ENCODE results near the gene TBC1D22A. TPM values are rescaled to one million over a fixed set of nuclear protein-coding genes. Genes with fewer than 3 reads are reported as not detected.

TBC1D22A gene
- total and polyA plus RNA-seq, 4 donors = 4.1 to 12.4 (median 8.4) TPM

DNA sequence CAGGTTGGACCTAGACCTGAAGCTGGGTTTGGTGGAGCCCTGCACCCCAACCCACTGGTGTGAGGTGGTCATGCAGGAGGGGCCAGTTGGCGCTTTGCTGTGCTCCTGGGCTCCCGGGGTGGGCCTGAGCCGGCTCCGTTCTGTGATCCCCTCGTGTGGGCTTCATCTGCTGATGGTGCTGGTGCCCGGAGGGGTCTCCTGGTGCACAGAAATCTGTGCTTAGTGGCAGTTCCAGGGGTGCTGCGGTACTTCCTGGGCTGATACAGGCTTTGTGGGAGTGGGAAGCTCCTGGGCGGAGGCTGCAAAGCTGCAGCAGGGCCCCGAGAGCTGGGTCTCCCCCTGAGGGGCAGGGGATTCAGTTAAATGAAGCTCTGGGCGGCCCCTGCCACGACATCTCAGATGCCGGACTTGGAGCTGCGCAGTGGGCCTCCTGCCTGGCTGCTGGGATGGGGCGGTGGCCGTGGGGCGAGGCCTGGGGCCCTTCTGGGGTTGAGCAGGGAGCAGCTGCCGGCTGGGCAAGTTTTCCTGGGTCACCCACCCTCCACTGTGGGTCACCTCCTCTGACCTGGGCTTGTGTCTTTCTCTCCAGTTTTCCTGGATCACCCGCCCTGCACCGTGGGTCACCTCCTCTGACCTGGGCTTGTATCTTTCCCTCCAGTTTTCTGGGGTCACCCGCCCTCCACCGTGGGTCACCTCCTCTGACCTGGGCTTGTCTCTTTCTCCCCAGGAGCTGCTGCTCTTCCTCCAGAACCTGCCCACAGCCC, 410.5 kb downstream of the TBC1D22A start:
- H3K27me3 ChIP-seq (ENCODE audit: control insufficient read depth in 4 of 4, insufficient read depth in 4 of 4, low read length in 3 of 4) = no peaks in the 10 kb centered on the region
- TF ChIP-seq FOXA2 (IDR thresholded peaks at IDR 0.05) = no peak
- no peak for TF ChIP-seq JUND (IDR thresholded peaks at IDR 0.05)
- TF ChIP-seq TAF1 (conservative IDR thresholded peaks at IDR 0.05) = no peak
- H3K27ac ChIP-seq (ENCODE audit: low read depth in 1 of 2, low read length in 2 of 2) = no peak overlapping the region
- no peak for DNase-seq (ENCODE audit: low spot score)
- H3K4me1 ChIP-seq (ENCODE audit: control insufficient read depth in 4 of 4, insufficient read depth in 4 of 4, low read length in 3 of 4) = no peaks in the 10 kb centered on the region
- 90% methylated on average over 21 of the region's 21 CpGs for WGBS
- H3K9ac ChIP-seq (ENCODE audit: low read depth in 1 of 2, low read length in 2 of 2) = no peak overlapping the region
- peaks cover 0 to 7% (median 1%) of the 10 kb centered on the region in 4 donors for H3K36me3 ChIP-seq (ENCODE audit: control insufficient read depth in 4 of 4, insufficient read depth in 3 of 4, low read depth in 1 of 4, low read length in 3 of 4)
- no peak overlapping the region for H3K4me3 ChIP-seq (ENCODE audit: low read depth in 1 of 3, low read length in 3 of 3)
- H3K9me3 ChIP-seq (ENCODE audit: control insufficient read depth in 4 of 4, low read length in 3 of 4) = no peaks in the 10 kb centered on the region

- WGBS = 90% methylated on average over 17 of the region's 17 CpGs
- no peak for DNase-seq (ENCODE audit: low spot score)
- no peaks in the 10 kb centered on the region for H3K27me3 ChIP-seq (ENCODE audit: control insufficient read depth in 4 of 4, insufficient read depth in 4 of 4, low read length in 3 of 4)
- TF ChIP-seq CTCF (IDR thresholded peaks at IDR 0.05; ENCODE audit: low read depth, low read length, missing input control) (no peak), FOXA2 (IDR thresholded peaks at IDR 0.05) (no peak), RXRA (IDR thresholded peaks at IDR 0.05) (no peak), NR2F2 (IDR thresholded peaks at IDR 0.05) (no peak), RAD21 (IDR thresholded peaks at IDR 0.05) (no peak), ZBTB33 (IDR thresholded peaks at IDR 0.05) (no peak)
- TF ChIP-seq, protein P1, sequence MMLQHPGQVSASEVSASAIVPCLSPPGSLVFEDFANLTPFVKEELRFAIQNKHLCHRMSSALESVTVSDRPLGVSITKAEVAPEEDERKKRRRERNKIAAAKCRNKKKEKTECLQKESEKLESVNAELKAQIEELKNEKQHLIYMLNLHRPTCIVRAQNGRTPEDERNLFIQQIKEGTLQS (IDR thresholded peaks at IDR 0.05) = no peak
- TF ChIP-seq, protein P2, sequence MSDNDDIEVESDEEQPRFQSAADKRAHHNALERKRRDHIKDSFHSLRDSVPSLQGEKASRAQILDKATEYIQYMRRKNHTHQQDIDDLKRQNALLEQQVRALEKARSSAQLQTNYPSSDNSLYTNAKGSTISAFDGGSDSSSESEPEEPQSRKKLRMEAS (IDR thresholded peaks at IDR 0.05) = no peak
- no peak overlapping the region for H3K4me3 ChIP-seq (ENCODE audit: low read depth in 1 of 3, low read length in 3 of 3)
- H3K36me3 ChIP-seq (ENCODE audit: control insufficient read depth in 4 of 4, insufficient read depth in 3 of 4, low read depth in 1 of 4, low read length in 3 of 4) = peaks cover 0 to 7% (median 1%) of the 10 kb centered on the region in 4 donors
- no peaks in the 10 kb centered on the region for H3K9me3 ChIP-seq (ENCODE audit: control insufficient read depth in 4 of 4, low read length in 3 of 4)
- no peaks in the 10 kb centered on the region for H3K4me1 ChIP-seq (ENCODE audit: control insufficient read depth in 4 of 4, insufficient read depth in 4 of 4, low read length in 3 of 4)
- no peak overlapping the region for H3K27ac ChIP-seq (ENCODE audit: low read depth in 1 of 2, low read length in 2 of 2)
- no peak overlapping the region for H3K9ac ChIP-seq (ENCODE audit: low read depth in 1 of 2, low read length in 2 of 2)
These were observed 411.1 kb downstream of the TBC1D22A start for GRCh38 chr22:47173535-47174021.

DNA sequence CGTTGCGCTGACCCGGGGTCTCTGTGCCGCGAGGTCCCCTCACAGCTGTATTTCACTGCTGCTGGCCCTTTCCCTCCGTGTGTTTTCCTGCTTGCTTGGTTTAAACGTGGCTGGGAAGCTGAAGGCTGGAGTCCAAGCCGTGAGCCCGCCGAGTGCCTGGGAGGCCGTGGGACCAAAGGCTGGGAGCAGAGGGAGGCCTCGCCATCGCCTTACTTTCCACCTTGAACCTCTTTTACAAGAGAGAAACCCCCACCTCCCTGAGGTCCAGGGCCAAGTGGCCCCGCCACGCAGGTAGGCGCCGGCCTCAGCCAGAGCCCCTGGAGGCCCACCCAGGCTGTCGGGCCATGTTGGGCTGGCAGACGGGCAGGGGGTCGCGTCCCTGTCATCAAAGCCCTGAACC, 411.6 kb downstream of the TBC1D22A start:
- Histone ChIP-seq H3K36me3 (ENCODE audit: control insufficient read depth in 4 of 4, insufficient read depth in 3 of 4, low read depth in 1 of 4, low read length in 3 of 4) (peaks cover 0 to 5% (median 1%) of the 10 kb centered on the region in 4 donors), H3K4me1 (ENCODE audit: control insufficient read depth in 4 of 4, insufficient read depth in 4 of 4, low read length in 3 of 4) (no peaks in the 10 kb centered on the region), H3K9ac (ENCODE audit: low read depth in 1 of 2, low read length in 2 of 2) (no peak overlapping the region), H3K27me3 (ENCODE audit: control insufficient read depth in 4 of 4, insufficient read depth in 4 of 4, low read length in 3 of 4) (no peaks in the 10 kb centered on the region), H3K9me3 (ENCODE audit: control insufficient read depth in 4 of 4, low read length in 3 of 4) (no peaks in the 10 kb centered on the region), H3K27ac (ENCODE audit: low read depth in 1 of 2, low read length in 2 of 2) (no peak overlapping the region), H3K4me3 (ENCODE audit: low read depth in 1 of 3, low read length in 3 of 3) (no peak overlapping the region)
- TF ChIP-seq HNF4A (conservative IDR thresholded peaks at IDR 0.05) (no peak), CTCF (IDR thresholded peaks at IDR 0.05; ENCODE audit: low read depth, low read length, missing input control) (no peak), FOXA1 (IDR thresholded peaks at IDR 0.05) (no peak), ZBTB33 (IDR thresholded peaks at IDR 0.05) (no peak), NR2F2 (IDR thresholded peaks at IDR 0.05) (no peak), YY1 (IDR thresholded peaks at IDR 0.05) (no peak), GABPA (IDR thresholded peaks at IDR 0.05 in 1 of 2, conservative IDR thresholded peaks at IDR 0.05 in 1 of 2) (no peak), TAF1 (conservative IDR thresholded peaks at IDR 0.05) (no peak)
- TF ChIP-seq, protein P2 (IDR thresholded peaks at IDR 0.05) = no peak
- TF ChIP-seq, protein P1 (IDR thresholded peaks at IDR 0.05) = no peak
- WGBS = 97% methylated on average over 21 of the region's 21 CpGs
- DNase-seq (ENCODE audit: low spot score) = no peak
